ENCODE data around the gene CERK. TPM values are rescaled to one million over a fixed set of nuclear protein-coding genes. Genes with fewer than 3 reads are reported as not detected.
A peak's percentile ranks its signal among the peaks of the same experiment; 100 is the strongest.

The CERK gene
- polyA plus RNA-seq, 1 donor from 2014 or later = 11.7 TPM

- peak overlapping the region in 2 of 4 donors; percentile 57 to 72 for H3K4me3 Mint-ChIP-seq
- H3K27me3 Mint-ChIP-seq = peaks cover 2% of the 10 kb centered on the region
- peaks cover 3% of the 10 kb centered on the region for H3K36me3 Mint-ChIP-seq
- H3K9me3 Mint-ChIP-seq = no peaks in the 10 kb centered on the region
- H3K4me1 Mint-ChIP-seq = peaks cover 6 to 16% (median 13%) of the 10 kb centered on the region in 3 donors
- peak overlapping the region in 1 of 3 donors; percentile 86 for H3K27ac Mint-ChIP-seq
Measured at GRCh38 chr22:46673205-46673604, 64.8 kb downstream of the CERK start.

GRCh38 chr22:46672731-46673130, 65.3 kb downstream of the CERK start:
- Mint-ChIP-seq H3K9me3 (no peaks in the 10 kb centered on the region), H3K36me3 (peaks cover under 1% of the 10 kb centered on the region), H3K27ac (no peak overlapping the region), H3K27me3 (peaks cover 2% of the 10 kb centered on the region), H3K4me3 (peak overlapping the region in 1 of 4 donors; percentile 74), H3K4me1 (peaks cover 6 to 16% (median 13%) of the 10 kb centered on the region in 3 donors)

DNA sequence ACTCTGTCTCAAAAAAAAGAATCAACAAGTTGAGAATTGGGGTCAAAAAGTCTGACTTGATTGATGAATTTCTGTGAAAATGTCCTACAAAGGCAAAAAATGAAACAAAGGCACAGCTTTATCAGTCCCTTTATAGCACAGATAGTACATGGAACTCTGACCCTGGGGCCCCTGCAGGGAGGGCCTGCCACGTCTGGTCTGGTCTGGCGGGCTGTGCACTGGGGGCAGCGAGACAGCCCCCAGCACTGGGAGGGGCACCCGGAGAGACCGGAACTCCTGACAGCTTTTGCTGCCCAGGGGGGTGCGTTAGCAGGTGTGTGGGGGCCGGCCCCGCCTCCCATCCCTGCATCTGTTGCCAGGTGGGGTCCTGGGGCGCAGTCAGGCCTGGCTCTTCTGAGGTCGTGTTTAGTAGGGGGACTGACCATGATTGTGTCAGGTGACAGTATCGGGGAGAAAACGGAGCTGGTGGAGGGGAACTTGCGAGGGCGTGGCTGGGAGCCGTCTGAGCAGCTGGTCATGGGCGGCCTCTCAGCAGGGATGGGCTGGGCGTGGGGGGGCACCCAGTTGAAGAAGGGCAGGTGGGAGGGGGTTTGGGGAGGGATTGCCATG, 66.1 kb downstream of the CERK start:
- H3K9me3 Mint-ChIP-seq = no peaks in the 10 kb centered on the region
- peaks cover 2% of the 10 kb centered on the region for H3K27me3 Mint-ChIP-seq

GRCh38 chr22:46669201-46669600, 68.9 kb downstream of the CERK start:
- H3K9me3 Mint-ChIP-seq = no peaks in the 10 kb centered on the region
- no peaks in the 10 kb centered on the region for H3K36me3 Mint-ChIP-seq
- H3K4me1 Mint-ChIP-seq = peaks cover 1 to 10% (median 9%) of the 10 kb centered on the region in 3 donors
- H3K27me3 Mint-ChIP-seq = no peaks in the 10 kb centered on the region
- H3K4me3 Mint-ChIP-seq = no peak overlapping the region
- no peak overlapping the region for H3K27ac Mint-ChIP-seq

More for the DNA sequence above, 66.1 kb downstream of the CERK start:
- Mint-ChIP-seq H3K27ac (no peak overlapping the region), H3K36me3 (no peaks in the 10 kb centered on the region), H3K4me1 (peaks cover 6 to 14% (median 13%) of the 10 kb centered on the region in 3 donors), H3K4me3 (no peak overlapping the region)

GRCh38 chr22:46668116-46668515, 69.9 kb downstream of the CERK start:
- no peaks in the 10 kb centered on the region for H3K36me3 Mint-ChIP-seq
- H3K9me3 Mint-ChIP-seq = no peaks in the 10 kb centered on the region
- no peaks in the 10 kb centered on the region for H3K27me3 Mint-ChIP-seq
- peaks cover 0 to 4% (median 0%) of the 10 kb centered on the region in 3 donors for H3K4me1 Mint-ChIP-seq
- no peak overlapping the region for H3K4me3 Mint-ChIP-seq
- no peak overlapping the region for H3K27ac Mint-ChIP-seq

DNA sequence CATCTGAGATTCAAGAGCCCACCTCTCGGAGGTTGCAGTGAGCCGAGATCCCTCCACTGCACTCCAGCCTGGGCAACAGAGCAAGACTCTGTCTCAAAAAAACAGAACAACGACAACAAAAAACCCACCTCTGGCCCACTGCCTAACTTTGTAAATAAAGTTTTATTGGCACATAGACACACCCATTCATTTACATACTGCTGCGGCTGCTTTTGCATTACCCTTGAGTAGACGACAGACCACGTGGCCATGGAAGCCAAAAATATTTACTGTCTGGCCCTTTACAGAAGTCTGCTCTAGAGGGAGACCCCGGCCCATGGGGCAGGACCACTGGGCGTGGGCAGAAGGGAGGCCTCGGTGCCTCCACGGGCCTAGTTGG, 70.8 kb downstream of the CERK start:
- Mint-ChIP-seq H3K9me3 (no peaks in the 10 kb centered on the region), H3K27ac (no peak overlapping the region), H3K4me3 (no peak overlapping the region), H3K36me3 (no peaks in the 10 kb centered on the region), H3K4me1 (peaks cover 0 to under 1% (median 0%) of the 10 kb centered on the region in 3 donors), H3K27me3 (no peaks in the 10 kb centered on the region)

GRCh38 chr22:46666577-46667244, 71.3 kb downstream of the CERK start:
- Mint-ChIP-seq H3K27ac (no peak overlapping the region), H3K4me1 (no peaks in the 10 kb centered on the region), H3K36me3 (no peaks in the 10 kb centered on the region), H3K4me3 (no peak overlapping the region), H3K27me3 (no peaks in the 10 kb centered on the region), H3K9me3 (no peaks in the 10 kb centered on the region)

- H3K4me3 Mint-ChIP-seq = no peak overlapping the region
- H3K27ac Mint-ChIP-seq = peak overlapping the region in 1 of 3 donors; percentile 31
- H3K36me3 Mint-ChIP-seq = peaks cover 2% of the 10 kb centered on the region
- peaks cover 0 to 2% (median 0%) of the 10 kb centered on the region in 3 donors for H3K4me1 Mint-ChIP-seq
- no peaks in the 10 kb centered on the region for H3K9me3 Mint-ChIP-seq
- no peaks in the 10 kb centered on the region for H3K27me3 Mint-ChIP-seq
Measured at GRCh38 chr22:46665751-46666280, 72.2 kb downstream of the CERK start.

DNA sequence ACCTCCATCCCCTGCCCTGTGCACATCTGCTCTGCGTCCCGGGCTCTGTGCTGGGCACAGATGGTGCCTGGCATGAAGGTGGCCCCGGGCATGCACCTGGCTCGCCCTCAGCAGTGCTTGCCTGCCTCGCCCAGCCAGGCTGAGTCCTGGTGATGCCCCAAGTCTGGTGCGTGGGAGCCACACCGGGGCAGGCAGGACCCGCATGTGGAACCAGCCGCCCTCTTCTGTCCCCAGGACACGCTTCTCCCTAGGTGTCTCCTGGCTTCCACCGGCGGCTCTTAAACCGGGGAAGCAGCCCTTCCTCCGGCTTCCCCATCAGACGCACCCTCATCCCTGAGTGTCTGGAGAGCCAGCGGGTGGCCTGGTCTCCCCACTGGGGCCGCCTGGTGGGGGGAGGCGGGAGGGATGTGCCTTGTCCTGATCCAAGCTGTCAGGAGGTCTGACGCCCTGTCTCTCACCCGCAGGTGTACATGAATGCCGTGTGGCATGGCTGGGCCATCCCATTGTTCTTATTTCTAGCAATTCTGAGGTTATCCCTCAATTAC, 72.8 kb downstream of the CERK start:
- no peaks in the 10 kb centered on the region for H3K27me3 Mint-ChIP-seq
- H3K36me3 Mint-ChIP-seq = peaks cover 4% of the 10 kb centered on the region
- no peaks in the 10 kb centered on the region for H3K9me3 Mint-ChIP-seq
- peaks cover 0 to 3% (median 0%) of the 10 kb centered on the region in 3 donors for H3K4me1 Mint-ChIP-seq
- no peak overlapping the region for H3K27ac Mint-ChIP-seq
- H3K4me3 Mint-ChIP-seq = no peak overlapping the region

DNA sequence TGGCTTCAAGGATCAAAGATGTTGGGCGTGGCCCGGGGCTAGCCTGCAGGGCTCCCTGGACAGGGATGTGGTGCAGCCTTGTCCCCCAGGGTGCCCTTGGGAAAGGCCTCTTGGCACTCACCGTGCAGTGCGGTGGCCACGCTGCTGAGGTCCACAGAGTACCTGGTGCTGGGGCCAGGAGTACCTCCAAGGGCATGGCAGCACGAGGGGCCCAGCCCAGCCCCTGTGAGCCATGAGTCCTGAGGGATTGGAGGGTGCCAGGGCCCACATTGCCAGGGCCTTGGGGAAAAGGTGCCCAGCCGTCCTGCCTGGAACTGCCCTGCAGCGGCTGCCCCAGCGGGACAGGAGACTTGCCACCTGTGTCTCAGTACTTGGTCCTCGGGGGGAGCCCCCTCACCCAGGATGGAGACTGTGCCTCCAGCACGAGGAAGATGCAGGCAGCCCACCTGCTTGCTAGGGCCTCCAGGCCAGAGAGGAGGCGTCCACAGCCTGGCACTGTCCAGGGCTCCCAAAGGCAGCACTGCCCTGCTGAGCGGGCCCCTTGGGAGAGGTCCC, 73.7 kb downstream of the CERK start:
- no peak overlapping the region for H3K4me3 Mint-ChIP-seq
- H3K9me3 Mint-ChIP-seq = no peaks in the 10 kb centered on the region
- H3K36me3 Mint-ChIP-seq = peaks cover 7% of the 10 kb centered on the region
- H3K4me1 Mint-ChIP-seq = peaks cover 0 to 3% (median 0%) of the 10 kb centered on the region in 3 donors
- no peak overlapping the region for H3K27ac Mint-ChIP-seq
- no peaks in the 10 kb centered on the region for H3K27me3 Mint-ChIP-seq

- Mint-ChIP-seq H3K36me3 (peaks cover 7% of the 10 kb centered on the region), H3K27ac (no peak overlapping the region), H3K9me3 (no peaks in the 10 kb centered on the region), H3K27me3 (no peaks in the 10 kb centered on the region), H3K4me1 (peaks cover 0 to 3% (median 0%) of the 10 kb centered on the region in 3 donors), H3K4me3 (no peak overlapping the region)
Measured at GRCh38 chr22:46663436-46664100, 74.5 kb downstream of the CERK start.

GRCh38 chr22:46663001-46663400, 75.1 kb downstream of the CERK start:
- Mint-ChIP-seq H3K9me3 (no peaks in the 10 kb centered on the region), H3K4me3 (no peak overlapping the region), H3K27me3 (no peaks in the 10 kb centered on the region), H3K4me1 (peaks cover 0 to 3% (median 0%) of the 10 kb centered on the region in 3 donors), H3K36me3 (peaks cover 7% of the 10 kb centered on the region), H3K27ac (no peak overlapping the region)

- Mint-ChIP-seq H3K4me3 (no peak overlapping the region), H3K4me1 (peaks cover 0 to 3% (median 0%) of the 10 kb centered on the region in 3 donors), H3K36me3 (peaks cover 7% of the 10 kb centered on the region), H3K9me3 (no peaks in the 10 kb centered on the region), H3K27ac (no peak overlapping the region), H3K27me3 (no peaks in the 10 kb centered on the region)
Measured at GRCh38 chr22:46662226-46662625, 75.8 kb downstream of the CERK start.

GRCh38 chr22:46661221-46661851, 76.7 kb downstream of the CERK start:
- H3K4me1 Mint-ChIP-seq = peaks cover 0 to 3% (median 0%) of the 10 kb centered on the region in 3 donors
- H3K27ac Mint-ChIP-seq = no peak overlapping the region
- H3K36me3 Mint-ChIP-seq = peaks cover 7% of the 10 kb centered on the region
- H3K9me3 Mint-ChIP-seq = no peaks in the 10 kb centered on the region
- H3K27me3 Mint-ChIP-seq = no peaks in the 10 kb centered on the region
- H3K4me3 Mint-ChIP-seq = no peak overlapping the region
